K562 (cell line): ENCODE data around the gene TCHP. TPM values are rescaled to one million over a fixed set of nuclear protein-coding genes. Genes with fewer than 3 reads are reported as not detected.

ENCODE experiments used
- ATAC-seq: fragments of 200-7000 bp; cut with Tn5 transposase; 3 replicates; pipeline ENCODE4 v1.9.1; 2020; ENCODE audit warnings: moderate library complexity
- BruUV-seq: library from RNA; stranded (reverse); fragments of 400-500 nt; replicated peaks from 2 replicates; lab custom pipeline; 2021; lab: Mats Ljungman, UMichigan
- CTCF ChIA-PET: fragments of 300-600 bp; formaldehyde crosslinking; extraction: SDS; loops from one replicate; lab custom pipeline; 2021; ENCODE audit warnings: low intra/inter-chr PET ratio; lab: Yijun Ruan, JAX
- POLR2A ChIA-PET: fragments of 300-600, 350-650 bp; sonication (Branson Sonifier 250); formaldehyde crosslinking; extraction: SDS; loops from one replicate; lab custom pipeline; 2021; ENCODE audit warnings: antibody characterized with exemption, inconsistent platforms; lab: Yijun Ruan, JAX
- DNase-seq, 4 experiments: peaks; one replicate each; pipeline versions ENCODE4 v3.0.0 to v3.0.0-alpha.2; 2011 to 2018; ENCODE audit warnings: low spot score in 3 of 4, mixed read lengths in 3 of 4; ENCODE audit errors: extremely low read depth in 1 of 4
- FAIRE-seq: peaks from 2 replicates; lab custom pipeline; 2011; peaks lifted over from hg19 to GRCh38; lab: Jason Lieb, UNC
- H2AFZ ChIP-seq: 2 replicates; pipeline ENCODE4 v1.6.0; 2011; ENCODE audit warnings: low read depth, low read length, control low read depth, inconsistent platforms
- H3K27ac ChIP-seq: fragments of 200-600 bp; 3 replicates; pipeline ENCODE4 v1.8.0; 2011; ENCODE audit warnings: low read depth, mild to moderate bottlenecking, control low read depth, inconsistent platforms, low read length, moderate library complexity, mixed read lengths; ENCODE audit errors: extremely low read depth
- H3K27me3 ChIP-seq, 2 experiments: fragments of 300-600 bp in 1 of 2; 2 replicates in 1 of 2; 3 replicates in 1 of 2; pipeline versions ENCODE4 v1.6.0 to v1.8.0; 2011; ENCODE audit warnings: inconsistent platforms in 2 of 2, low read length in 2 of 2, mild to moderate bottlenecking in 1 of 2, mixed read lengths in 1 of 2, moderate library complexity in 1 of 2; ENCODE audit not compliant: control insufficient read depth in 2 of 2, insufficient read depth in 2 of 2
- H3K36me3 ChIP-seq: fragments of 300-600 bp; 3 replicates; pipeline ENCODE4 v1.8.0; 2011; ENCODE audit warnings: mild to moderate bottlenecking, low read length, inconsistent platforms; ENCODE audit not compliant: control insufficient read depth, insufficient read depth
- H3K4me1 ChIP-seq, 2 experiments: fragments of 200-600 bp in 1 of 2; replicated peaks in 1 of 2; 2 replicates in 1 of 2; 3 replicates in 1 of 2; pipeline versions ENCODE4 v1.5.1 to v1.8.0; 2011; ENCODE audit warnings: inconsistent platforms in 2 of 2, low read length in 2 of 2, mild to moderate bottlenecking in 1 of 2, mixed read lengths in 1 of 2, moderate library complexity in 1 of 2; ENCODE audit not compliant: control insufficient read depth in 2 of 2, insufficient read depth in 2 of 2
- H3K4me2 ChIP-seq: 2 replicates; pipeline ENCODE4 v1.6.1; 2011; ENCODE audit warnings: low read length, control low read depth, inconsistent platforms, mixed read lengths; ENCODE audit not compliant: insufficient read depth
- H3K4me3 ChIP-seq: fragments of 200-600 bp; sonication (generic), shearing (Covaris generic); 2 replicates; pipeline ENCODE4 v1.5.1; 2016; ENCODE audit warnings: control low read depth, inconsistent platforms
- H3K79me2 ChIP-seq: fragments of 200-600 bp; 3 replicates; pipeline ENCODE4 v1.8.0; 2011; ENCODE audit warnings: low read length, inconsistent platforms; ENCODE audit not compliant: control insufficient read depth, insufficient read depth
- H3K9ac ChIP-seq, 2 experiments: 2 replicates each; pipeline versions ENCODE4 v1.6.0 to v1.6.1; 2011; ENCODE audit warnings: low read depth in 2 of 2, low read length in 2 of 2, control low read depth in 1 of 2, inconsistent platforms in 1 of 2, mild to moderate bottlenecking in 1 of 2, mixed read lengths in 1 of 2; ENCODE audit not compliant: insufficient read depth in 1 of 2
- H3K9me1 ChIP-seq: one replicate; pipeline ENCODE4 v1.6.0; 2011; ENCODE audit warnings: inconsistent platforms, mild to moderate bottlenecking, low read length, moderate library complexity; ENCODE audit not compliant: control insufficient read depth, insufficient read depth
- H3K9me3 ChIP-seq: replicated peaks from 2 replicates; pipeline ENCODE4 v1.5.1; 2011; ENCODE audit warnings: low read depth, low read length, inconsistent platforms; ENCODE audit not compliant: control insufficient read depth, insufficient read depth
- H4K20me1 ChIP-seq: replicated peaks from 2 replicates; pipeline ENCODE4 v1.6.1; 2011; ENCODE audit warnings: low read length, inconsistent platforms, mixed read lengths; ENCODE audit not compliant: control insufficient read depth, insufficient read depth
- BCL6 ChIP-seq: fragments of 250-450 bp; sonication (Bioruptor Pico); IDR thresholded peaks from 2 replicates; pipeline ENCODE4 v1.4.0; 2020
- EP400 ChIP-seq: fragments of 450-650 bp; IDR thresholded peaks from 2 replicates; pipeline ENCODE4 v1.6.1; 2017; ENCODE audit warnings: antibody characterized with exemption, mild to moderate bottlenecking, moderate library complexity
- EWSR1 ChIP-seq: fragments of 450-650 bp; IDR thresholded peaks from 2 replicates; pipeline ENCODE4 v1.6.1; 2018; ENCODE audit warnings: borderline replicate concordance, mild to moderate bottlenecking, low read depth, moderate library complexity; ENCODE audit not compliant: partially characterized antibody
- GTF2E2 ChIP-seq: fragments of 200-800 bp; sonication (Bioruptor generic); IDR thresholded peaks from 2 replicates; pipeline ENCODE4 v1.6.1; 2016; ENCODE audit warnings: missing genetic modification characterization, missing compliant biosample characterization
- HCFC1 ChIP-seq: IDR thresholded peaks from 2 replicates; pipeline ENCODE4 v1.6.1; 2012; ENCODE audit warnings: low read depth, low read length, improper control_type of control experiment
- L3MBTL2 ChIP-seq: fragments of 450-650 bp; IDR thresholded peaks from 2 replicates; pipeline ENCODE4 v1.6.1; 2016; ENCODE audit warnings: mild to moderate bottlenecking, moderate library complexity
- MAFK ChIP-seq: IDR thresholded peaks from 2 replicates; pipeline ENCODE4 v1.6.1; 2011; ENCODE audit warnings: low read length, improper control_type of control experiment
- POLR2G ChIP-seq: fragments of 200-400 bp; formaldehyde crosslinking; IDR thresholded peaks from 2 replicates; pipeline ENCODE4 v1.6.1; 2017; ENCODE audit warnings: low read depth, mild to moderate bottlenecking, antibody characterized with exemption, low read length, moderate library complexity
- ZC3H4 ChIP-seq: sonication (generic); formaldehyde crosslinking; IDR thresholded peaks from 2 replicates; pipeline ENCODE4 v1.9.0; 2021; ENCODE audit warnings: missing genetic modification reagents, borderline replicate concordance
- ZFP36 ChIP-seq: fragments of 150-350 bp; IDR thresholded peaks from 2 replicates; pipeline ENCODE4 v1.6.1; 2018; ENCODE audit warnings: low read length, low read depth; ENCODE audit not compliant: partially characterized antibody
- ZNF263 ChIP-seq: sonication (generic); formaldehyde crosslinking; IDR thresholded peaks from 2 replicates; pipeline ENCODE4 v1.8.0; 2022; ENCODE audit warnings: mild to moderate bottlenecking, missing genetic modification reagents, borderline replicate concordance
- ZNF277 ChIP-seq: fragments of 250-450 bp; sonication (Bioruptor Pico); IDR thresholded peaks from 2 replicates; pipeline ENCODE4 v1.8.0; 2022; ENCODE audit warnings: inconsistent platforms, mild to moderate bottlenecking, moderate library complexity, borderline replicate concordance
- ZNF592 ChIP-seq: fragments of 450-650 bp; IDR thresholded peaks from 2 replicates; pipeline ENCODE4 v1.6.1; 2017; ENCODE audit warnings: antibody characterized with exemption, mild to moderate bottlenecking
- WGBS: fragments of 100-300 bp; shearing (Covaris generic); methylation state at CpG from one replicate; pipeline ENCODE4 v1.1.6; 2016; ENCODE audit warnings: low coverage, mixed read lengths; ENCODE audit not compliant: insufficient coverage; ENCODE audit errors: missing lambda C conversion rate; 5-methylcytosine and 5-hydroxymethylcytosine counted together
- in situ Hi-C: fragments of 300-500 bp; cut with MboI; formaldehyde crosslinking; loops from 4 replicates; pipeline ENCODE4 v1.15.0; 2018; ENCODE audit warnings: inconsistent platforms, mixed read lengths
- intact Hi-C: fragments of 100-400 bp; cut with micrococcal nuclease; formaldehyde crosslinking; loops from 2 replicates; pipeline ENCODE4 v1.14.2; 2022
- polyA plus RNA-seq, 8 experiments: library from polyadenylated mRNA; depleted of rRNA in 4 of 8; stranded (reverse) in 5 of 8; unstranded in 3 of 8; fragments of >200 nt; fragmentation: Nextera tagmentation in 2 of 8; fragmentation: Illumina TruSeq in 1 of 8; extraction: Ambion mirVana in 2 of 8; extraction: Trizol in 1 of 8; gene quantifications; 2 replicates each; pipeline versions ENCODE4 v1.2.1 to v1.2.3, GENCODE V29; 2011 to 2014; ENCODE audit warnings: inconsistent platforms in 1 of 8, missing spikeins in 1 of 8
- total RNA-seq, 7 experiments: library from RNA; depleted of rRNA in 6 of 7; stranded (reverse); fragments of >200 nt in 6 of 7; fragmentation: Illumina TruSeq in 2 of 7; extraction: Trizol in 2 of 7; gene quantifications; 2 replicates each; pipeline versions ENCODE4 v1.2.1 to v1.2.3, GENCODE V29; 2011 to 2021; ENCODE audit warnings: low replicate concordance in 1 of 7

Gene TCHP
- total and polyA plus RNA-seq, 9 of the 15 experiments (the other 6 are each of a cell fraction or from before 2014, with no cell fraction given) = 3.4 to 30.4 (median 19.7) TPM

- TF ChIP-seq ZNF277 (CRISPR knock-in tag) (no peak), EWSR1 (no peak), HCFC1 (no peak), POLR2G (no peak), MAFK (no peak), L3MBTL2 (no peak)
These were observed 59.5 kb downstream of the TCHP start (continued) for GRCh38 chr12:109959411-109960093.

- no peak overlapping the region for H3K4me2 ChIP-seq
- POLR2A ChIA-PET = no interaction called here
- ATAC-seq (no peak), DNase-seq (no peak), FAIRE-seq (no peak)
- H3K9me3 ChIP-seq = no peaks in the 10 kb centered on the region
- intact Hi-C loops (no loop called here), in situ Hi-C loops (no loop called here)
- no peak overlapping the region for H3K27ac ChIP-seq
- no peak overlapping the region for H2AFZ ChIP-seq
- 92% methylated on average over 14 of the region's 14 CpGs for WGBS
- peak overlapping the region in 1 of 2 experiments; percentile 19; a peak in 1 of 4 replicates for H3K9ac ChIP-seq
- H3K9me1 ChIP-seq = no peaks in the 10 kb centered on the region
- no peaks in the 10 kb centered on the region for H3K79me2 ChIP-seq
- H3K4me3 ChIP-seq = no peak overlapping the region
- no TSS peak for BruUV-seq
- H3K4me1 ChIP-seq = no peaks in the 10 kb centered on the region
- H3K27me3 ChIP-seq = no peaks in the 10 kb centered on the region
- CTCF ChIA-PET = no interaction called here
- TF ChIP-seq GTF2E2 (no peak), L3MBTL2 (no peak), EP400 (no peak), BCL6 (CRISPR knock-in tag) (no peak), ZC3H4 (CRISPR knock-in tag) (no peak), ZNF263 (no peak), ZNF592 (no peak), ZFP36 (no peak)
- peaks cover 55% of the 10 kb centered on the region; the same call in 2 of the 3 replicates for H3K36me3 ChIP-seq
- H4K20me1 ChIP-seq = no peaks in the 10 kb centered on the region
These were observed 61.1 kb downstream of the TCHP start for GRCh38 chr12:109961201-109961600.
